Natural killer cell (primary cell): ENCODE measurements around the gene EBF4. TPM values are rescaled to one million over a fixed set of nuclear protein-coding genes. Genes with fewer than 3 reads are reported as not detected.

Source experiments
- ATAC-seq, 3 donors: fragments of 150-1000 bp in 2 of 3; fragments of 200-7000 bp in 1 of 3; cut with Tn5 transposase; 1 replicate in 1 of 3; 2 replicates in 2 of 3; pipeline ENCODE4 v1.10.0; 2021; ENCODE audit warnings: mild to moderate bottlenecking in 2 of 3, moderate library complexity in 2 of 3
- DNase-seq, 2 donors: peaks; one replicate each; pipeline versions ENCODE4 v3.0.0 to v3.0.0-alpha.2; 2013 to 2021; ENCODE audit warnings: mixed read lengths in 1 of 2
- H3K27ac ChIP-seq: one replicate; pipeline ENCODE4 v1.5.1; 2013; ENCODE audit warnings: mild to moderate bottlenecking, low read length
- H3K27me3 ChIP-seq: one replicate; pipeline ENCODE4 v1.6.1; 2013; ENCODE audit warnings: low read length; ENCODE audit not compliant: control insufficient read depth, insufficient read depth
- H3K36me3 ChIP-seq: one replicate; pipeline ENCODE4 v1.6.1; 2013; ENCODE audit warnings: low read length; ENCODE audit not compliant: control insufficient read depth, insufficient read depth
- H3K4me1 ChIP-seq: one replicate; pipeline ENCODE4 v1.6.1; 2013; ENCODE audit warnings: low read length; ENCODE audit not compliant: control insufficient read depth, insufficient read depth
- H3K4me3 ChIP-seq: one replicate; pipeline ENCODE4 v1.5.1; 2013; ENCODE audit warnings: low read length
- H3K9me3 ChIP-seq: one replicate; pipeline ENCODE4 v1.6.1; 2013; ENCODE audit warnings: low read length; ENCODE audit not compliant: control insufficient read depth, insufficient read depth
- H3K27ac Mint-ChIP-seq, 2 donors: one replicate each; pipeline ENCODE4 v1.8.0; 2022; ENCODE audit warnings: mild to moderate bottlenecking in 2 of 2, mixed read lengths in 2 of 2, moderate library complexity in 1 of 2
- H3K27me3 Mint-ChIP-seq, 2 donors: one replicate each; pipeline ENCODE4 v1.8.0; 2022; ENCODE audit warnings: low read depth in 2 of 2, mixed read lengths in 2 of 2
- H3K36me3 Mint-ChIP-seq: one replicate; pipeline ENCODE4 v1.8.0; 2022; ENCODE audit warnings: mixed read lengths
- H3K4me1 Mint-ChIP-seq, 2 donors: one replicate each; pipeline ENCODE4 v1.8.0; 2022; ENCODE audit warnings: mixed read lengths in 2 of 2
- H3K4me3 Mint-ChIP-seq: one replicate; pipeline ENCODE4 v1.8.0; 2022; ENCODE audit warnings: mild to moderate bottlenecking, moderate library complexity, mixed read lengths
- H3K9me3 Mint-ChIP-seq, 2 donors: one replicate each; pipeline ENCODE4 v1.8.0; 2022; ENCODE audit warnings: mixed read lengths in 2 of 2
- CTCF ChIP-seq: fragments of 200-600 bp; IDR thresholded peaks from one replicate; pipeline ENCODE4 v1.8.0; 2022; ENCODE audit warnings: antibody characterized with exemption
- WGBS: methylation state at CpG from one replicate; pipeline ENCODE4 v1.1.7; 2013; ENCODE audit warnings: missing lambda C conversion rate; ENCODE audit not compliant: insufficient coverage; 5-methylcytosine and 5-hydroxymethylcytosine counted together
- intact Hi-C: fragments of 100-400 bp; cut with micrococcal nuclease; formaldehyde crosslinking; loops from one replicate; pipeline ENCODE4 v1.14.2; 2022
- total RNA-seq, 4 donors: library from RNA; stranded (reverse); fragments of 120-200 nt in 1 of 4; gene quantifications; one replicate each; pipeline versions ENCODE4 v1.2.3 to v1.2.4, GENCODE V29; 2013 to 2022

The EBF4 gene
- total RNA-seq, 3 donors from 2014 or later (not counting 1 experiment from before 2014, with no cell fraction given): 17.1 to 21.7 (median 20.4) TPM

DNA sequence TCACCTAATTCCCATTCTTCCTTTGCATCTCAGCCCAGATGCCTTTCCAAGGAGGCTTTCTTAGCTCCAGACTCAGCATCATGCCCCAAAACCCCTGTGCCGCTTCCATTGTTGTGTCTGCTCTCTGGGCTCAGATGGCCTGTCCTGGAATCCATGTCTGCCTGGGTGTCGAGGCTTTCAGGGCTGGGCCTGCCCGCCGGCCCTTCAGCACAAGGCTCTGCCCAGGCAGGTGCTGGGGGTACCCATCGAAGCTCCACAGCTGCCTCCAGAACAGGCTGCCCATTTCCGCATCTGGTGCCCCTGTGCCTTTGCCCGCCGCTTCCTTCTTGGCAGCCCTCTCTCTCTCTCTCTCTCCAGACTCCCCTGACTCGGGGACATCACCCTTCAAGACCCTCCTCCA is 106.7 kb downstream of the EBF4 start:
- Histone ChIP-seq H3K27ac (no peak overlapping the region), H3K4me1 (peaks cover 20% of the 10 kb centered on the region), H3K27me3 (peaks cover 20% of the 10 kb centered on the region), H3K9me3 (no peaks in the 10 kb centered on the region), H3K4me3 (no peak overlapping the region), H3K36me3 (no peaks in the 10 kb centered on the region)
- TF ChIP-seq CTCF: no peak
- H3K27me3 Mint-ChIP-seq: peaks cover 38 to 53% of the 10 kb centered on the region in 2 donors
- peak overlapping the region; percentile 94 for H3K4me3 Mint-ChIP-seq
- H3K27ac Mint-ChIP-seq: peak overlapping the region in 1 of 2 donors; percentile 44
- intact Hi-C loops: no loop called here
- H3K4me1 Mint-ChIP-seq: peaks cover 25 to 26% of the 10 kb centered on the region in 2 donors
- no peaks in the 10 kb centered on the region for H3K9me3 Mint-ChIP-seq
- DNase-seq (no peak), ATAC-seq (no peak)
- 60% methylated on average over 9 of the region's 9 CpGs for WGBS
- H3K36me3 Mint-ChIP-seq: no peaks in the 10 kb centered on the region

DNA sequence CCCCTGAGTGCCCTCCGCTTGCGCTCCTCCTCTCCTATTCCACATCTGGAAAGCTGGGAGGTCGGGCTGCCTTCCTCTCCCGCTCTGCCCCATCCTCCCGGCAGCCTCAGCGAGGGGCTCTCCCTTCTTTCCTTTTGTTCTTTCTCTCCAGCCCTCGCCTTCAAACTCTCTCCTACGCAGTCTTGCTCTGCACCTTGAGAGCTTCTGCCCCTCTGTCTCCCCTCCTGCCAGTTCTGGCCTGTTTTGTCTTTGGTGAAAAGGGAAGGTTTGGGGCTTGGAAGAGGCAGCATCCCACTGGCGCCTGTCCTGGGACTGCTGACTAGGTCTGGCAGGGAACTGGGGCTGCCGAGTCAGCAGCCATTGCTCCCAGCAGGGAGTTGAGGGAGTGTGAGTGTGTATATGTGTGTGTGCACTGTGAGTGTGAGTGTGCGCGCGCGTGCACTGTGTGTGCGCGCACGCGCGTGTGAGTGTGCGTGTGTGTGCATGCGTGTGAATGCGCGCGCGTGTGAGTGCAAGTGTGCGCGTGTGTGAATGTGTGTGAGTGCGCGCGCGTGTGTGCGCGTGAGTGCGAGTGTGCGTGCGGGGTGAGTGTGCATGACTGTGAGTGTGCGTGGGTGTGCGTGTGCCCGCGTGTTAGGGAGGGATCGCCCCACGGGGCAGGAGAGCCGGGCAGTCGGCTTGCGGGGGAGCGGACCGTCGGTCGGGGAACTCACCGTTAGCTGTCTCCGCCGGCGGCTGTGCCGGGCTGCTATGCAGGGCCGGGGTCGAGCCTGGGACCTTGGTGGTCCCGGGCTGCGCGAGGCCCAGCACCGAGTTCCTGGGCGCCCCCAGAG is 107.3 kb downstream of the EBF4 start:
- no peak overlapping the region for H3K27ac ChIP-seq
- no peaks in the 10 kb centered on the region for H3K36me3 ChIP-seq
- Mint-ChIP-seq H3K27ac (peak overlapping the region in 1 of 2 donors; percentile 44), H3K4me1 (peaks cover 25 to 26% of the 10 kb centered on the region in 2 donors), H3K9me3 (no peaks in the 10 kb centered on the region), H3K36me3 (no peaks in the 10 kb centered on the region), H3K27me3 (peaks cover 42 to 57% of the 10 kb centered on the region in 2 donors), H3K4me3 (peak overlapping the region; percentile 94)
- H3K27me3 ChIP-seq: peaks cover 23% of the 10 kb centered on the region
- H3K4me1 ChIP-seq: peaks cover 20% of the 10 kb centered on the region
- WGBS: 9% methylated on average over 61 of the region's 61 CpGs
- DNase-seq (no peak), ATAC-seq (peak in 1 of 3 donors; percentile 33)
- no peak overlapping the region for H3K4me3 ChIP-seq
- TF ChIP-seq CTCF: no peak
- intact Hi-C loops: no loop called here
- H3K9me3 ChIP-seq: no peaks in the 10 kb centered on the region

- H3K27me3 Mint-ChIP-seq: peaks cover 46 to 62% of the 10 kb centered on the region in 2 donors
- peak within 1 kb of the TSS; percentile 23 to 44 for H3K27ac Mint-ChIP-seq
- peaks cover 25 to 26% of the 10 kb centered on the region in 2 donors for H3K4me1 Mint-ChIP-seq
- no peak for TF ChIP-seq CTCF
- H3K36me3 Mint-ChIP-seq: no peaks in the 10 kb centered on the region
- Histone ChIP-seq H3K36me3 (no peaks in the 10 kb centered on the region), H3K4me1 (peaks cover 20% of the 10 kb centered on the region), H3K27ac (no peak within 1 kb of the TSS), H3K4me3 (no peak within 1 kb of the TSS), H3K27me3 (peaks cover 28% of the 10 kb centered on the region), H3K9me3 (no peaks in the 10 kb centered on the region)
- ATAC-seq: peak; percentile 67 to 73 (median 71)
- no peaks in the 10 kb centered on the region for H3K9me3 Mint-ChIP-seq
- under 1% methylated on average over 49 of the region's 52 CpGs for WGBS
- peak within 1 kb of the TSS; percentile 94 for H3K4me3 Mint-ChIP-seq
- peak in 1 of 2 donors; percentile 25 for DNase-seq
- intact Hi-C loops: no loop called here
Observed at GRCh38 chr20:2800521-2801285, 108.1 kb downstream of the EBF4 start, which contains the start of gene CPXM1. Gene CPXM1, minus strand, starts transcription at chr20:2800627. Its CDS starts 55 bp downstream, at chr20:2800572.
